ENCODE measurements around the gene ZNF555.
"Not testable (repeated sequence)": the region's sequence is repeated elsewhere in the genome, so short reads cannot be mapped to it uniquely, and the experiment has no call there.

Gene ZNF555

GRCh38 chr19:2807379-2808128, 33.7 kb upstream of the ZNF555 start:
- no peak for DNase-seq

- no peak for DNase-seq
Measured at GRCh38 chr19:2808129-2808941, 32.9 kb upstream of the ZNF555 start.

- DNase-seq, result no peak
Measured at GRCh38 chr19:2809387-2810140, 31.7 kb upstream of the ZNF555 start.

GRCh38 chr19:2810141-2811091, 30.9 kb upstream of the ZNF555 start:
- no peak for DNase-seq

GRCh38 chr19:2811221-2811722, 30.0 kb upstream of the ZNF555 start:
- DNase-seq, result no peak

- no peak for DNase-seq
Measured at GRCh38 chr19:2811735-2812413, 29.4 kb upstream of the ZNF555 start.

GRCh38 chr19:2812414-2813234, 28.7 kb upstream of the ZNF555 start:
- DNase-seq, result no peak

- no peak for DNase-seq
Measured at GRCh38 chr19:2813235-2814160, 27.8 kb upstream of the ZNF555 start.

- no peak for DNase-seq
Measured at GRCh38 chr19:2814426-2814825, 26.8 kb upstream of the ZNF555 start.

GRCh38 chr19:2815191-2815614, 26.1 kb upstream of the ZNF555 start:
- DNase-seq, result peak; percentile 8

GRCh38 chr19:2815923-2816322, 25.4 kb upstream of the ZNF555 start:
- peak; percentile 13 for DNase-seq

GRCh38 chr19:2816641-2817040, 24.6 kb upstream of the ZNF555 start:
- DNase-seq, result no peak

GRCh38 chr19:2817237-2817829, 23.9 kb upstream of the ZNF555 start:
- DNase-seq, result not testable (repeated sequence)

- DNase-seq, result peak; percentile 87
Measured at GRCh38 chr19:2819540-2820111, 21.6 kb upstream of the ZNF555 start, which contains the start of gene ZNF554. Gene ZNF554, plus strand, starts transcription at chr19:2819868. Its CDS starts 204 bp downstream, at chr19:2820072.

- peak; percentile 37 for DNase-seq
Measured at GRCh38 chr19:2820112-2820702, 21.1 kb upstream of the ZNF555 start.

- no peak for DNase-seq
Measured at GRCh38 chr19:2822846-2823245, 18.4 kb upstream of the ZNF555 start.

- no peak for DNase-seq
Measured at GRCh38 chr19:2823646-2824045, 17.6 kb upstream of the ZNF555 start.

GRCh38 chr19:2824129-2824528, 17.1 kb upstream of the ZNF555 start:
- no peak for DNase-seq
